Naive B cell (primary cell): ENCODE measurements around the gene BLMH. TPM values are rescaled to one million over a fixed set of nuclear protein-coding genes. Genes with fewer than 3 reads are reported as not detected.

Source experiments
- ATAC-seq, 2 donors: fragments of 150-1000 bp; cut with Tn5 transposase; 2 replicates each; pipeline ENCODE4 v1.10.0; 2021; ENCODE audit warnings: low read depth in 2 of 2, mild to moderate bottlenecking in 2 of 2, moderate library complexity in 2 of 2
- DNase-seq: peaks from one replicate; pipeline ENCODE4 v3.0.0; 2022
- H3K27ac Mint-ChIP-seq, 6 donors: one replicate each; pipeline ENCODE4 v1.8.0; 2020 to 2022; ENCODE audit warnings: mild to moderate bottlenecking in 6 of 6, mixed read lengths in 6 of 6, moderate library complexity in 5 of 6, inconsistent platforms in 2 of 6
- H3K27me3 Mint-ChIP-seq, 3 donors: one replicate each; pipeline ENCODE4 v1.8.0; 2021 to 2022; ENCODE audit warnings: mixed read lengths in 3 of 3, mild to moderate bottlenecking in 1 of 3
- H3K36me3 Mint-ChIP-seq, 2 donors: one replicate each; pipeline ENCODE4 v1.8.0; 2020 to 2022; ENCODE audit warnings: mixed read lengths in 2 of 2, inconsistent platforms in 1 of 2, mild to moderate bottlenecking in 1 of 2
- H3K4me1 Mint-ChIP-seq, 3 donors: one replicate each; pipeline ENCODE4 v1.8.0; 2020 to 2022; ENCODE audit warnings: mixed read lengths in 3 of 3, inconsistent platforms in 1 of 3, mild to moderate bottlenecking in 1 of 3, moderate library complexity in 1 of 3
- H3K4me3 Mint-ChIP-seq, 8 donors: one replicate each; pipeline ENCODE4 v1.8.0; 2020 to 2022; ENCODE audit warnings: mild to moderate bottlenecking in 8 of 8, mixed read lengths in 8 of 8, moderate library complexity in 8 of 8, inconsistent platforms in 2 of 8
- H3K9me3 Mint-ChIP-seq, 7 donors: one replicate each; pipeline ENCODE4 v1.8.0; 2020 to 2022; ENCODE audit warnings: mixed read lengths in 7 of 7, mild to moderate bottlenecking in 5 of 7, inconsistent platforms in 2 of 7, moderate library complexity in 1 of 7
- polyA plus RNA-seq, 6 donors: library from polyadenylated mRNA; unstranded; fragments of 300-500 nt; fragmentation: Illumina TruSeq; gene quantifications; one replicate each; pipeline ENCODE4 v1.2.3, GENCODE V29; 2021; ENCODE audit warnings: low read depth in 6 of 6

The BLMH gene
- polyA plus RNA-seq, 6 donors from 2014 or later = 3.8 to 9.1 (median 5.3) TPM; not detected in 1

GRCh38 chr17:30256756-30257506 is 34.8 kb downstream of the BLMH start:
- Mint-ChIP-seq H3K36me3 (peaks cover 7 to 17% of the 10 kb centered on the region in 2 donors), H3K4me1 (no peaks in the 10 kb centered on the region), H3K9me3 (no peaks in the 10 kb centered on the region), H3K27me3 (no peaks in the 10 kb centered on the region), H3K27ac (peak overlapping the region in 1 of 6 donors; percentile 55), H3K4me3 (no peak overlapping the region)
- ATAC-seq (no peak), DNase-seq (no peak)

DNA sequence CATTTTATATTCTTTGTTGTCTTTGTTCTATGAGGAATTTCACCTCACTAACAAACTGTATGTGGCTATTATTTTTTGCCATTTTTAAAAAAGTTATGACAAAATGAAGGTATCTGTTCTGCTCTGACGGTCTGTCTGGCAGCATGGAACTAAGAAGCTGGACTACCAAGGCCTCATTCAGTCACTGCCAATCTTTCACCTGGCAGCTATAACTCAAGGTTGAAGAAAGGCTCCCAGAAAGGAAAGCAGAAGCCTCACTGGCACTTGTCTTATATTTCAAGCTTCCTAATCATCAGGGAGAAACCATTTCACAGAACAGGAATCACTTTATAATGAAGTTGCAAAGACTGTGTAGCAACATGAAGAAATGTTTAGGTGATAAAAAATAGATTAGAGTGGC is 37.6 kb downstream of the BLMH start:
- ATAC-seq = no peak
- H3K4me3 Mint-ChIP-seq = no peak overlapping the region
- H3K27me3 Mint-ChIP-seq = no peaks in the 10 kb centered on the region
- no peak for DNase-seq
- H3K4me1 Mint-ChIP-seq = no peaks in the 10 kb centered on the region
- no peaks in the 10 kb centered on the region for H3K9me3 Mint-ChIP-seq
- H3K27ac Mint-ChIP-seq = no peak overlapping the region
- peaks cover 14 to 22% of the 10 kb centered on the region in 2 donors for H3K36me3 Mint-ChIP-seq

GRCh38 chr17:30253312-30253711 is 38.4 kb downstream of the BLMH start:
- Mint-ChIP-seq H3K27me3 (no peaks in the 10 kb centered on the region), H3K36me3 (peaks cover 15 to 23% of the 10 kb centered on the region in 2 donors), H3K4me1 (no peaks in the 10 kb centered on the region), H3K4me3 (no peak overlapping the region), H3K27ac (no peak overlapping the region), H3K9me3 (no peaks in the 10 kb centered on the region)
- no peak for DNase-seq
- ATAC-seq = no peak

GRCh38 chr17:30251931-30252330 is 39.8 kb downstream of the BLMH start:
- Mint-ChIP-seq H3K27me3 (no peaks in the 10 kb centered on the region), H3K4me3 (no peak overlapping the region), H3K4me1 (no peaks in the 10 kb centered on the region), H3K36me3 (peaks cover 14 to 26% of the 10 kb centered on the region in 2 donors), H3K9me3 (no peaks in the 10 kb centered on the region), H3K27ac (peak overlapping the region in 1 of 6 donors; percentile 26)
- DNase-seq = no peak
- no peak for ATAC-seq

GRCh38 chr17:30249460-30249859 is 42.3 kb downstream of the BLMH start:
- ATAC-seq = no peak
- Mint-ChIP-seq H3K9me3 (no peaks in the 10 kb centered on the region), H3K27ac (no peak overlapping the region), H3K27me3 (no peaks in the 10 kb centered on the region), H3K4me1 (no peaks in the 10 kb centered on the region), H3K4me3 (no peak overlapping the region), H3K36me3 (peaks cover 14 to 26% of the 10 kb centered on the region in 2 donors)
- DNase-seq = no peak

- H3K9me3 Mint-ChIP-seq = no peaks in the 10 kb centered on the region
- no peak overlapping the region for H3K27ac Mint-ChIP-seq
- no peak for DNase-seq
- H3K36me3 Mint-ChIP-seq = peaks cover 14 to 26% of the 10 kb centered on the region in 2 donors
- no peak for ATAC-seq
- H3K27me3 Mint-ChIP-seq = no peaks in the 10 kb centered on the region
- H3K4me3 Mint-ChIP-seq = no peak overlapping the region
- no peaks in the 10 kb centered on the region for H3K4me1 Mint-ChIP-seq
Observed at GRCh38 chr17:30248786-30249185, 43.0 kb downstream of the BLMH start.

GRCh38 chr17:30246460-30246859 is 45.3 kb downstream of the BLMH start:
- no peak overlapping the region for H3K4me3 Mint-ChIP-seq
- H3K9me3 Mint-ChIP-seq = no peaks in the 10 kb centered on the region
- H3K4me1 Mint-ChIP-seq = no peaks in the 10 kb centered on the region
- ATAC-seq (no peak), DNase-seq (no peak)
- peak overlapping the region in 1 of 6 donors; percentile 47 for H3K27ac Mint-ChIP-seq
- peaks cover 11 to 21% of the 10 kb centered on the region in 2 donors for H3K36me3 Mint-ChIP-seq
- peaks cover 0 to under 1% (median 0%) of the 10 kb centered on the region in 3 donors for H3K27me3 Mint-ChIP-seq

- ATAC-seq (no peak), DNase-seq (no peak)
- peaks cover 5 to 18% of the 10 kb centered on the region in 2 donors for H3K36me3 Mint-ChIP-seq
- H3K27me3 Mint-ChIP-seq = peaks cover 5 to 11% (median 5%) of the 10 kb centered on the region in 3 donors
- no peak overlapping the region for H3K4me3 Mint-ChIP-seq
- peaks cover 0 to 3% (median 0%) of the 10 kb centered on the region in 7 donors for H3K9me3 Mint-ChIP-seq
- H3K4me1 Mint-ChIP-seq = no peaks in the 10 kb centered on the region
- H3K27ac Mint-ChIP-seq = peak overlapping the region in 1 of 6 donors; percentile 36
Observed at GRCh38 chr17:30244853-30245385, 46.8 kb downstream of the BLMH start.

DNA sequence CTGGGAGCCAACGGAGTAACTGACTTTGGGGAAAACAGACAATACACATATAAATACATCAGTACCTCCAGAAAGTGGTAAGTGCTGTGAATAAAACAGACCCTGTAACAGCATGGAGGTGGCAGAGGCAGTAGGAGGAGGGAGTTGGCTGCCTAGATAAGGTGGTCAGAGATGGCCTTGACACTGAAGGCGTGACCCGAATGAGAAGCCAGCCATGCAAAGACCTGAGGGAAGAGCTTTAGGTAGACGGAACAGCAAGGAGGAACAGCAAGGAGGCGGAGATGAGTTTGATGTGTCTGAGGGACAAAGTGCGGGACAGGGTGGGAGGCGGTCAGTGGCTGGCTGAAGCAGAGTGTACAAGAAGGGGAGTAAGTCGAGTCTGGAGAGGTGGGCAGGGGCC is 48.2 kb downstream of the BLMH start:
- Mint-ChIP-seq H3K27ac (no peak overlapping the region), H3K9me3 (peaks cover 0 to 4% (median 0%) of the 10 kb centered on the region in 7 donors), H3K27me3 (peaks cover 15 to 25% (median 18%) of the 10 kb centered on the region in 3 donors), H3K4me3 (no peak overlapping the region), H3K36me3 (peaks cover 5 to 6% of the 10 kb centered on the region in 2 donors), H3K4me1 (peaks cover 0 to 3% (median 0%) of the 10 kb centered on the region in 3 donors)
- ATAC-seq (no peak), DNase-seq (no peak)

- ATAC-seq (no peak), DNase-seq (no peak)
- Mint-ChIP-seq H3K27ac (no peak overlapping the region), H3K36me3 (peaks cover under 1% of the 10 kb centered on the region in 2 donors), H3K9me3 (peaks cover 0 to 4% (median 0%) of the 10 kb centered on the region in 7 donors), H3K4me1 (peaks cover 2 to 9% (median 3%) of the 10 kb centered on the region in 3 donors), H3K4me3 (no peak overlapping the region), H3K27me3 (peaks cover 16 to 30% (median 24%) of the 10 kb centered on the region in 3 donors)
Observed at GRCh38 chr17:30243002-30243401, 48.7 kb downstream of the BLMH start.

DNA sequence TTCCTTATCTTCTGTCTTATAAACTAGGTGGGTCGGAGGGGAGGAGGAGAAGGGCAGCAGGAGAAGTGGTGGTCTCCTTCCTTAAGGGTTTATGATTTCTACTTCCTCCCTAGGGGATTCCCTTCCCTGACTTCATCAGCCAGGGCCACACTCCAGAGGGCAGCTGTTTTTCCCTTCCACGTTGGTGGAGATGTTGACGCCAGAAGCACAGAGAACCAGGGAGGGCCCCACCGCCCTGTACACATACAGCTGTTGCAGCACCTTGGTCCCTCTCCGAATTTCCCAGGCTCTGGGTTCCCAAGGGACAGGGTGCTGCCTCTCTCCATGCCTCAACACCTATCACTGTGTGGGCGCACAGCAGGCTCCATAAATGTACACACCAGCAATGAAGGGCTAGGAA is 50.7 kb downstream of the BLMH start:
- peaks cover 30 to 50% (median 43%) of the 10 kb centered on the region in 3 donors for H3K27me3 Mint-ChIP-seq
- no peak overlapping the region for H3K27ac Mint-ChIP-seq
- H3K9me3 Mint-ChIP-seq = peaks cover 0 to 4% (median 0%) of the 10 kb centered on the region in 7 donors
- ATAC-seq (no peak), DNase-seq (no peak)
- H3K4me1 Mint-ChIP-seq = peaks cover 13 to 24% (median 17%) of the 10 kb centered on the region in 3 donors
- no peaks in the 10 kb centered on the region for H3K36me3 Mint-ChIP-seq
- H3K4me3 Mint-ChIP-seq = no peak overlapping the region

DNA sequence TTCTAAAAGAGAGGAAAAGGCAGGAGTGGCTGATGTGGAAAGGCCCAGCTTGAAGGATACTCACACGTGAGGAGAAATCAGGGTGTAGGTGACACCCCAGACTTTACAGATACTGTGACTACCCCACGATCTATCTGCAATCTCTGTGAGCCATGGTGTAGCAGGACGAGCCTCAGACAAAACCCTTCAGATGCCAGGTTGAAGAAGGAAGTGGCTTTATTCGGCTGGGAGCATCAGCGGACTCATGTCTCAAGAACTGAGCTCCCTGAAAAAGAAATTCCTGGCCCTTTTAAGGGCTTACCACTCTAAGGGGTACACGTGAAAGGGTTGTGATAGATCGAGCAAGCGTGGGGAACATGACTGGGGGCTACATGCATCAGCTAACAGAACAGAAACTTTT is 51.6 kb downstream of the BLMH start:
- no peaks in the 10 kb centered on the region for H3K36me3 Mint-ChIP-seq
- no peak overlapping the region for H3K4me3 Mint-ChIP-seq
- DNase-seq = no peak
- H3K27ac Mint-ChIP-seq = no peak overlapping the region
- peaks cover 34 to 57% (median 48%) of the 10 kb centered on the region in 3 donors for H3K27me3 Mint-ChIP-seq
- no peak for ATAC-seq
- H3K4me1 Mint-ChIP-seq = peaks cover 15 to 30% (median 19%) of the 10 kb centered on the region in 3 donors
- H3K9me3 Mint-ChIP-seq = peaks cover 0 to 4% (median 0%) of the 10 kb centered on the region in 7 donors

DNA sequence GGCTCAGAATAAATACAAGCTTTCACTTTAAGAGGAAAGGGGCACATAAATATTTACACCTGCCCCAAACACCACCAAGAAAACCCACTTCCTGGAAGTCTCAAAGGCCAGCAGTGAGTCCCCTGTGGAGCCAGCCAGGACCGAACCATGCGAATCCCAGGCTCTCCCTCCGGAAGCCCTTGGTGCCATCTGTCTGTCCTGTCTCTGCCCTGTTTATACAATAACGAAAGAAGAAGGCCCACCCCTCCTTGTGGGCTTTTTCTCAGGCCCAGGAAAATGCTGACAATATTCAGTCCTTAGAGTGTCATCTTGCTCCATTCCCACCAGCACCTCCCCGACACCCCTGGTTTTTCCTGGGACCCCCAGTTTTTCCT is 52.7 kb downstream of the BLMH start:
- no peak overlapping the region for H3K27ac Mint-ChIP-seq

More for the DNA sequence above, 52.7 kb downstream of the BLMH start:
- Mint-ChIP-seq H3K36me3 (no peaks in the 10 kb centered on the region), H3K4me1 (peaks cover 15 to 35% (median 25%) of the 10 kb centered on the region in 3 donors), H3K4me3 (peak overlapping the region in 1 of 8 donors; percentile 9), H3K9me3 (peaks cover 0 to 4% (median 0%) of the 10 kb centered on the region in 7 donors), H3K27me3 (peaks cover 45 to 68% (median 56%) of the 10 kb centered on the region in 3 donors)
- ATAC-seq (no peak), DNase-seq (no peak)
